Hematopoietic multipotent progenitor cell treated with erythropoietin and hydrocortisone succinate and interleukin-3 and kit ligand, for 15 days (in vitro differentiated cells): ENCODE measurements around the gene FBXL20.
"Not testable (repeated sequence)": the region's sequence is repeated elsewhere in the genome, so short reads cannot be mapped to it uniquely, and the experiment has no call there.

Experiments used
- DNase-seq: peaks from one replicate; pipeline ENCODE4 v3.0.0-alpha.2; 2015; ENCODE audit warnings: low spot score

Gene FBXL20

DNA sequence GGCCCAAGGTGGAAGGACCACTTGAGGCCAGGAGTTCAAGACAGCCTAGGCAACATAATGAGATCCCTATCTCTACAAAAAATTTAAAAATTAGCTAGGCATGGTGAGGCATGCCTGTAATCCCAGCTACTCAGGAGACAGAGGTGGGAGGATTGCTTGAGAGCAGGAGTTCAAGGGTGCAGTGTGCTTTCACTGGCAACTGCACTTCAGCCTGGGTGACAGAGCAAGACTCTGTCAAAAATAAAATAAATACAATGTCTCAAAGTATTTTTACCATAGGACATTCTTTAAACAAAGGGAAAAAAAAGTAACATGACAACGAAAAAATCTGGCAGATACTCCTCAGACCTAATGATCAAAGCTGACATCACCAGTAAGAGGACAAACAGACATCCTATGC, 72.6 kb downstream of the FBXL20 start:
- no peak for DNase-seq

- no peak for DNase-seq
Measured at GRCh38 chr17:39327109-39327508, 74.3 kb downstream of the FBXL20 start.

DNA sequence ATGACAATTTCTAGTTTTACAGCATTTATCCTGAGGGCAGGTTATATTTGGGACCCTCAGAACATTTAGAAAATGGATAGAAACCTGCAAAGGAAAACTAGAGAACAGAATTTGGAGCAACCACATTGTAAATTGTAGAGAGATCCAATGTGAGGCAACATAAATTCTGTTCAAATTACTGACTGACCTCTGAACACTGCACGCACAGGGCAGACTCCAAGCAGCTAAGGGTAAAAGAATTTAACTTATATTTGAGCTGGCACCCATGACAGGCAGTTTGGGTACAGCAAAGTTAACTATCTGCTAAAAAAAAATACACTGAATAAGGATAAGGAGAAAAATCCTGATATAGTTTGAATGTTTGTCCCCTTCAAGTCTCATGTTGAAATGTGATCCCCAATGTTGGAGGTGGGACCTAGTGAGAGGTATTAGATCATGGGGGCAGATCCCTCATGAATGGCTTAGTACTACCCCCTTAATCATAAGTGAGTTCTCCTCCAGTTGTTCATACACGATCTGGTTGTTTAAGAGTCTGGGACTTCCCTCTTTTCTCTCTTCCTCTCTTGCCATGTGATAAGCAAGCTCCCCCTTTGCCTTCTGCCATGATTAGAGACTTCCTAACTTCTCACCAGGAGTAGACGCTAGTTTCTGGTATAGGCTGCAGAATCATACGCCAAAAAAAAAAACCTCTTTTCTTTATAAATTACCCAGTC, 75.7 kb downstream of the FBXL20 start:
- DNase-seq: no peak

DNA sequence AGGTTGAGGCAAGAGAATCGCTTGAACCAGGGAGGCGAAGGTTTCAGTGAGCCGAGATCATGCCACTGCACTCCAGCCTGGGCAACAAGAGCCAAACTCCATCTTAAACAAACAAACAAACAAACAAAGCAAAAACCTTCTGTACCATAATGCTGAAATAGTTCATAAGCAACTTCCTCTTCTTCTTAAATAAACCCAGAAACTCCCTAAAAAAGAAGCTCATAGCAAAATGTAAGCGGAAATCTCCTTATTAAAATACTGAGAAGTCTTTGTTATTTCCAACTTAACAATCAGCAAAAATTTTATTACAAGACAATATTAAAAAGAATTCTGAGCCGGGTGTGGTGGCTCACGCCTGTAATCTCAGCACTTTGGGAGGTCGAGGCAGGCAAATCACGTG, 82.8 kb downstream of the FBXL20 start:
- no peak for DNase-seq

DNA sequence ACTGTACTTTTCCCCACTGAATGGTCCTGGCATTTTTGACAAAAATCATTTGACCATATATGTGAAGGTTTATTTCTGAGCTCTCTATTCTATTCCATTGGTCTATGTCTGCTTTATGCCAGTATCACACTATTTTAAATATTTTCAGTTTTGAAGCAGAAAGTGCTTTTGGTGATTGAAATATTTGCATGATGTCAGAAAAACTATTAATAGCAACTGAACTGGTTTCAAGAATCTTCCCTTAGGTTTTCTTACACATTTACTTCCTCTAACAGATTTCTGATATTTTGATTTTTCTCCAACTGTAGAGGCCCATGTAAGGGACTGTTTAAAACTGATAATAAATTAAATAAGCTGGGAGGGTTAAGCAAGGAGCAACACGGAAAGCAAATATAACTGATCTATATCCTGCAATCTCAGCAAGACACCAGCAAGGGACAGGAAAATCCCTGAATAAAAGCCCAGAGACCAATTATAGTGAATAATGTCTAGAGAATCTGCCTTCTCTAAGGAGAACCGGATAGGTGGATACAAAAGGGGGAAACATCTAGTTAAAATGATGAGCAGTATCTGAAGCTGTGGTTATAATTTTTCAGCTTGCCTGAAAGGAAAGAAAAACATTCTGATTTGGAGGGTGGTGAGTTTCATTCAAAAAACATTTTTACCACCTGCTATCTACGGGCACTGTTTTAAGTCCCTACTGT, 94.8 kb downstream of the FBXL20 start:
- DNase-seq: no peak

DNA sequence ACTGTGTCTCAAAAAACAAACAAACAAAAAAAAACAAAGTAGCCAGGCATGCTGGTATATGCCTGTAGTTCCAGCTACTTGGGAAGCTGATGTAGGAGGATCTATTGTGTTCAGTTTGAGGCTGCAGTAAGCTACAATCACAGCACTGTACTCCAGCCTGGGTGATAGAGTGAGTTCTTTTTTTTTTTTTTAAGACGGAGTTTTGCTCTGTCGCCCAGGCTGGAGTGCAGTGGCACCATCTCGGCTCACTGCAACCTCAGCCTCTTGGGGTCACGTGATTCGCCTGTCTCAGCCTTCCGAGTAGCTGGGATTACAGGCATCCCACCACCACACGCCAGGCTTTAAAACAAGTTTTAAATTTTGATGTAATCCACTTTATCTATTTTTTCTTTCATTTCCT, 95.4 kb downstream of the FBXL20 start:
- no peak for DNase-seq

DNA sequence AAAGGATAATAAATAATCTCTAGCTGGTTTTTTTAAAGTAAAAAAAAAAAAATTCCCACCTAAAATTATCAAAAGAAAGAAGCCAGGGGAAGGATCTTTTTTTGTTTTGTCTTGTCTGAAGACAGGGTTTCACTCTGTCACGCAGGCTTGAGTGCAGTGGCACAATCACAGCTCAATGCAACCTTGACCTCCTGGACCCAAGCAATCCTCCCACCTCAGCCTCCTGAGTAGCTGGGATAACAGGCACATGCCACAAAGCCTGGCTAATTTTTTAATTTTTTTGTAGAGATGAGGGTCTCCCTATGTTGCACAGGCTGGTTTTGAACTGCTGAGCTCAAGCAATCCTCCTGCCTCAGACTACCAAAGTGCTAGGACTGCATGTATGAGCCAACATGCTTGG, 97.2 kb downstream of the FBXL20 start:
- DNase-seq: no peak

- no peak for DNase-seq
Measured at GRCh38 chr17:39294060-39294459, 107.4 kb downstream of the FBXL20 start.

DNA sequence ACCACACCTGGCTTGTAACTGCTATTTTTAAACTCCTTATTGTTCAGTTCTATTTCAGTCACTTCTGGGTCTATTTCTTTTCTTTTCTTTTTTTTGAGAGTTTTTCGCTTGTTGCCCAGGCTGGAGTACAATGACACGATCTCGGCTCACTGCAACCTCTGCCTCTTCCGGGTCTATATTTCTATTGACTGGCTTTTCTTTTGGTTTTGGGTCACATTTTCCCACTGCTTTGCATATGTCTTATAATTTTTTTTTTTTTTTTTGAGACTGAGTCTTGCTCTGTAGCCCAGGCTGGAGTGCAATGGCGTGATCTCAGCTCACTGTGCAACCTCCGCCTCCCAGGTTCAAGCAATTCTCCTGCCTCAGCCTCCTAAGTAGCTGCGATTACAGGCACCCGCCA, 108.9 kb downstream of the FBXL20 start:
- DNase-seq: not testable (repeated sequence)

GRCh38 chr17:39286513-39286912, 114.9 kb downstream of the FBXL20 start:
- not testable (repeated sequence) for DNase-seq

DNA sequence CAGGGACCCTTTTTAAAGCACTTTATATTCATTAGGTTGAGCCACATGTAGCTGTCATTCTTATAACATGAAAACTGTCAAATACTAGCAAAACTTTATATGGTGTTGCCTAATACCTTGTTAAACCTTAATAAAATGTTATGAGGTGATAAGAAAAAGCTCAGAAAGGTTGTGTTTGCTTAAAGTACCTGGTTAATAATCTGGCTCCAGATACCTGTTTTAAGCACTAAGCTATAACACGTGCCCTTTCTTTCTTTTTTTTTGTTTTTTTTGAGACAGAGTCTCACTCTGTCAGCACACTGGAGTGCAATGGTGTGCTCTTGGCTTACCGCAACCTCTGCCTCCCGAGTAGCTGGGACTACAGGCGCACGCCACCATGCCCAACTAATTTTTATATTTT, 116.7 kb downstream of the FBXL20 start:
- no peak for DNase-seq

DNA sequence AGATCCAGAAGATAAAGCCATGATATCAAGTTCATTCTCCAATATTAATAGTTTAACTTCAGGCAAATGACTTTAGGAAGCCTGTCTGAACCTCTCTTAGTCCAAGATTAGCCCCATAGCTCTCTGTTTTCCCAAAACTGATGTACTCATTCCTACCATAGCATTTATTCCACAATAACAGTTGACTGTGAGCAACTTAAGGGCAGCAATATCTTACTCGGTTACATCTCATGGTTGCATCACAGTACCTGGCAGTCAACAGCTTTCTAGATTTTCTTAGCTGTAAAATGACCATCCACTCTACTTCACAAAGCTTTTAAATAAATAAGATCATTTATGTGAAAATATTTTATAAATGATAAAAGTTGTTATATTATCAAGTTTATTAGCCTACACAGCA, 117.5 kb downstream of the FBXL20 start:
- no peak for DNase-seq

- no peak for DNase-seq
Measured at GRCh38 chr17:39283098-39283497, 118.3 kb downstream of the FBXL20 start.

DNA sequence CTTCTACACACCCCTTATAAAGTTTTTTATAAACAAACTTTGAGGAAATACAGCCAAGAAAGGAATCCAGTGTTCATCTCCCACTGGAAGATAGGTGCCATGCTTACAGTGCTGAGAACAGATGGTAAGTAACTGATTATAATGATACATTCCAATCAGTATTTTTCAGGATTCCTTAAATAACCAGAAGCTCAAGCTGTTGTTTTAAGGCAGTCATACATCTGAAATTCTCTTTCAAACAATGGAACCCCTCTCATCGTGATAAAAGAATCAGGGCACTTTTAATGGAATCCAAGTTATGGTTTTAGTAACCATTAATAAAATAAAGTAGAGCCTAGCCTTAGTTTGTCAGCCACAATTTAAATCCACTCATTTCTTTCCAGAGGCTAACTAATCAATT, 119.6 kb downstream of the FBXL20 start:
- no peak for DNase-seq

DNA sequence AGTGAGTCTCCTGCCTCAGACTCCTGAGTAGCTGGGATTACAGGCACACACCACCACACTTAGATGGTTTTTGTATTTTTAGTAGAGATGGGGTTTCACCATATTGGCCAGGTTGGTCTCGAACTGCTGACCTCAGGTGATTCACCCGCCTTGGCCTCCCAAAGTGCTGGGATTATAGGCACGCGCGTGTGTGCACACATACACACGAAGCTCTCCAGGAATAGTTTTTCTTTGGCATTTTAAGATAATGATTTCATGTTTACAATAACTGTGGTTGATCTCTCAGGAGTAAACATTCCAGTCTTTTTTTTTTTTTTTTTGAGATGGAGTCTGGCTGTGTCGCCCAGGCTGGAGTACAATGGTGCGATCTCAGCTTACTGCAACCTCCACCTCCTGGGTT, 123.2 kb downstream of the FBXL20 start:
- DNase-seq: not testable (repeated sequence)

DNA sequence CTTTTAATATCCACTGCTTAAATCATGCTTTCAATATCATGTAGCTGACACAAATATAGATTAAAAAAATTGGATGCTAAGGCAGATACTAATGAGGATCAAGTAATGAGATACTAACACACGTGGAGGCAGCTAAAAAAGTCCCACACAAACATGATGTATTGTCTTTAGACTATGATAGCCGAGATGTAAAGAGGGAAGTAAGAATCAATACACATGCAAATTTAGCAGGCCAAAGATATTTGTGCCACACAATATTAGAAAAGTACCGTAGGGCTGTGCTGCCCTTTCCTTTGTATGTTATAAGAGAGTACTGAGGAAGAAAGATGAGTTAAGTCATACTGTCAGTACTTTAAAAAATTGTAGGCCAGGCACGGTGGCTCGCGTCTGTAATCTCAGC, 124.3 kb downstream of the FBXL20 start:
- DNase-seq: no peak

DNA sequence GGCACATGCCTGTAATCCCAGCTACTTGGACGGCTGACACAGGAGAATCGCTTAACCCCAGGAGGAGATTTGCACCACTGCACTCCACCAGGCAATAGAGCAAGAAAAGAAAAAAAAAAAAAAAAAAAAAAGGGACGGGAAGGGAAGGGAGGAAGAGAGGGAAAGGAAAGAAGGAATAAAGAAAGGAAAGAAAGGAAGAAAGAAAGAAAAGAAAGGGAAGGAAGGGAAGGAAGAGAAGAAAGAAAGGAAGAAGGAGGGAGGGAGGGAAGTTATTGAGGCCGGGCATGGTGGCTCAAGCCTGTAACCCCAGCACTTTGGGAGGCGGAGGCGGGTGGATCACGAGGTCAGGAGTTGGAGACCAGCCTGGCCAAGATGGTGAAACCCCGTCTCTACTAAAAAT, 125.3 kb downstream of the FBXL20 start:
- no peak for DNase-seq

DNA sequence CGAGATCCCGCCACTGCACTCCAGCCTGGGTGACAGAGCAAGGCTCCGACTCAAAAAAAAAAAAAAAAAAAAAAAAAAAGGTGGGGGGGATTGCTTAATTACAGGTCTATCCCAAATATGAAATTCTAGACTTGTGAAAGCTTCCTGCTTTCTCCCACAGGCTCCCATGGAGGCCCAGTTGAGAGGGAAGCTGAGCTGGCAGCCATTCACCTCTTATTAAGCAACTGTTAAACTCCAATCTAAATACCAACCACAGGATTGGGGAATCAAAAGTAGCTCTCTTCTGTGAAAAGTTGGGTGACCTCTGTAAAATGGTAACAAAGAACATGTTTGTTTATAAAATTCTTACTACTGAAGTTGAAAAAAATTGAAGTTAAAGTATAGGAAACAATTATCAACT, 129.9 kb downstream of the FBXL20 start:
- no peak for DNase-seq

DNA sequence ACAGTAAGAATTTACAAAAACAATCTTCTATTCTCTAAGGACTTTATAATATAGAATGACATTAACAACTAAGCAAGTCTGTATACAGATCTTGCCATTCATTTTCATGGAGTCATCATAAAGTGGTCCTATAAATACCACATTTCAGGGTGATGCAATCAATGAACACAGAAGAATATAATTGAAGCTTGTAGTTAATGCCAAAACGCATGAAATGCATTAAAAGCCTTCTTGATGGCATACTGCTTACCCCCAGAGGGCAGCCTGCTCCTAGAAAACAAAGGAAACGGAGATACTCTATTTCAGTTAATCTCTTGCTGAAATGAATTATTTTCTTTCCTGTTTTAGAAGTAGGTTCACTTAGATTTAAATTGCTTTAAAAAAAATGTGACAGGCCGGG, 130.5 kb downstream of the FBXL20 start:
- peak; percentile 23 for DNase-seq

DNA sequence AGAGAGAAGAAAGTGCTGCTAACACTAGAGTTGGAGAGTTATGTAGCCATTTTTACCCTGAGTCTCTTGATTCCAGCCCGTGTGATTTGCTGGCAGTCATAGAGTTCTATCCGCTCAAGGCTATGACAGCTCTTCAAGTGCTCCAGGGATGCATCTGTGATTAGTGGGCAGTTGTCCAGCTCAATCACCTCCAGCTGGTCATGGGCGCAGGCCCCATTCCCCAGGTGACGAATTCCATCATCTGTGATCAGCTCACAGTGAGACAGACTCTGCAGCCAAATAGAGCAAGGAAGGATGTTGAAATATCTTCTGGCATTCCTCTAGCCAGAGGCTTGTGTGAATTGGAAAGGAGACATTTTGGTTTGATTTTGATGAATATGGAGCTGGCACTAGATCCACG, 137.3 kb downstream of the FBXL20 start:
- no peak for DNase-seq

GRCh38 chr17:39261286-39261685, 140.1 kb downstream of the FBXL20 start:
- peak; percentile 29 for DNase-seq

- no peak for DNase-seq
Measured at GRCh38 chr17:39252788-39253460, 148.5 kb downstream of the FBXL20 start.

- DNase-seq: no peak
Measured at GRCh38 chr17:39251997-39252396, 149.4 kb downstream of the FBXL20 start.
